ENCODE measurements around the gene WNT7B. TPM values are rescaled to one million over a fixed set of nuclear protein-coding genes. Genes with fewer than 3 reads are reported as not detected.

The WNT7B gene
- total RNA-seq, 1 experiment from 2014 or later, result 0.33 TPM

DNA sequence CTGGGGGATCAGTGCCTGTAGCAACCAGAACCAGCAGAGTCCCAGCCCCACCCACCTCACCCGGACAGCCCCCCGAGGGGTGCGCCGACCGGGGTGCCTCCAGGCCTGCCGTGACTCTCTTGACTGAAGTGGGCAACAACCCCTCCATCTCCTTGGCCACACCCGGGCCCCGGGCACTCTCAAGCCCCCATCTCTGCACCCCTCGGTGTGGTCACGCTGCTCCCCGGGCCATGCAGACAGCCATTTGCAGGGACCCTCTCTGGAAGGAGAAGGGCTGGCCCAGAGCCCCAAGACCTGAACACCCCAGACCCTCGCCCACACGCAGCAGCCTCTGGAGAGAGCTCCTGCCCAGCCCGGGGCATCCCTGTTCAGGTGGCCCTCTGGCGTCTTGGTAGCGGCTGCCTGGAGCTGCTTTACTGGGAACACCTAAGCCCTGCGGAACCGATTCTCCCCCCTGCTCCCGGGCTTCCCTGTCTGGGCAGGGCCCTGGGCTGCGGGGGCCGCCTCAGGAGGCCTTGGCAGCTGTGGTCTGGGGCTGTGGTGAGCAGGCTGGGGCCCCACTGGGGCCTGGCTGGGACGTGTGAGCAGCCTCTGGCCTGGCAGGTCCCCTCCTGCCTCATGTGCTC lies 84.9 kb downstream of the WNT7B start (continued):
- TF ChIP-seq ZBTB21 (CRISPR knock-in tag; IDR thresholded peaks at IDR 0.05; ENCODE audit: borderline replicate concordance) (no peak), JUN (CRISPR knock-in tag; IDR thresholded peaks at IDR 0.05) (no peak)

DNA sequence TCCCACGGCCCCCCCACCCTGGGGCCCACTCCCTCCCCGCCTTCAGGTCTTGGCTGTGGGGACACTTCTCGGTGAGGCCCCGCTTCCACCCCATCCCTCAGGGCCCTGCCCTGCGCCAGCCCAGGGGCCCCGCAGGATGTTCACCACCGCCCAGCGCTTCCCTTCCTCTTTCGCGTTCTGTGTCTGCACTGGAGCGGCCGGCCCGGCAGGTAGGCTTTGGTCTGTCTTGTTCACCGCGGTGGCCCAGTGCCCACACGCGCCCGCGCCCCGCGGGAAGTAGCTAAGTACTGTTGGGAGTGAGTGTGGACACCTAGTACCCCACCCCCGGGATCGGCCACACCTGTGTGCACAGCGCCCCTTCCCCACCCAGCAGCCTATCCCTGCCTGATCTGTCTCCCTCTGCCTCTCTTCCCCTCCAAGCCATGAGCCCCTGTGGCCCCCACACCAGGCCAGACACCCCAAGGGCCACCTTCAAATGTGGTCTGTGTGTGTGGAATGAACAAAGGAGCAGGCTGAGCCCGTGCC lies 85.4 kb downstream of the WNT7B start:
- no peaks in the 10 kb centered on the region for H3K27me3 Mint-ChIP-seq (ENCODE audit: low read depth)
- no peak for DNase-seq (ENCODE audit: low spot score)
- no peak overlapping the region for H3K4me3 Mint-ChIP-seq
- H3K9me3 Mint-ChIP-seq, result no peaks in the 10 kb centered on the region
- ChIA-PET CTCF (interaction anchor here (0.5 to 3.1 kb wide), 2 partner anchors 28 to 61 kb away, joined by 3 to 9 read pairs; no protein-coding TSS in a partner anchor), POLR2A (no interaction called here)
- no peaks in the 10 kb centered on the region for H3K36me3 Mint-ChIP-seq
- peaks cover 7% of the 10 kb centered on the region for H3K4me1 Mint-ChIP-seq
- no peak overlapping the region for H3K27ac Mint-ChIP-seq
- TF ChIP-seq NFE2L1 (CRISPR knock-in tag; IDR thresholded peaks at IDR 0.05) (no peak), RELA (CRISPR knock-in tag; IDR thresholded peaks at IDR 0.05; ENCODE audit: borderline replicate concordance) (no peak), ZNF671 (CRISPR knock-in tag; IDR thresholded peaks at IDR 0.05) (no peak), OVOL2 (CRISPR knock-in tag; IDR thresholded peaks at IDR 0.05; ENCODE audit: borderline replicate concordance) (no peak), TCF7 (CRISPR knock-in tag; IDR thresholded peaks at IDR 0.05; ENCODE audit: low read depth) (no peak), RORB (CRISPR knock-in tag; IDR thresholded peaks at IDR 0.05) (no peak), FOXK1 (CRISPR knock-in tag; IDR thresholded peaks at IDR 0.05) (no peak), ZNF263 (CRISPR knock-in tag; IDR thresholded peaks at IDR 0.05; ENCODE audit: low read depth) (no peak), TEAD1 (CRISPR knock-in tag; IDR thresholded peaks at IDR 0.05) (no peak), ZNF396 (CRISPR knock-in tag; IDR thresholded peaks at IDR 0.05; ENCODE audit: borderline replicate concordance) (no peak), JAZF1 (CRISPR knock-in tag; IDR thresholded peaks at IDR 0.05) (no peak), PREB (CRISPR knock-in tag; IDR thresholded peaks at IDR 0.05; ENCODE audit: borderline replicate concordance) (no peak), NR3C1 (CRISPR knock-in tag; conservative IDR thresholded peaks at IDR 0.05; ENCODE audit: low read depth) (no peak), TP53 (CRISPR knock-in tag; IDR thresholded peaks at IDR 0.05) (no peak), ATF2 (CRISPR knock-in tag; IDR thresholded peaks at IDR 0.05; ENCODE audit: borderline replicate concordance, low read depth) (no peak), AR (CRISPR knock-in tag; IDR thresholded peaks at IDR 0.05) (no peak), NFATC4 (CRISPR knock-in tag; IDR thresholded peaks at IDR 0.05) (no peak)
- TF ChIP-seq, protein P1, sequence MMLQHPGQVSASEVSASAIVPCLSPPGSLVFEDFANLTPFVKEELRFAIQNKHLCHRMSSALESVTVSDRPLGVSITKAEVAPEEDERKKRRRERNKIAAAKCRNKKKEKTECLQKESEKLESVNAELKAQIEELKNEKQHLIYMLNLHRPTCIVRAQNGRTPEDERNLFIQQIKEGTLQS (CRISPR knock-in tag; conservative IDR thresholded peaks at IDR 0.05), result no peak
- no peak for ATAC-seq
